ENCODE data around the gene MAP3K20. TPM values are rescaled to one million over a fixed set of nuclear protein-coding genes. Genes with fewer than 3 reads are reported as not detected.
"Not testable (repeated sequence)": the region's sequence is repeated elsewhere in the genome, so short reads cannot be mapped to it uniquely, and the experiment has no call there.

Gene MAP3K20
- total RNA-seq (2014; rRNA removed; shearing (Covaris generic)): 22.4 and 29.8 TPM in 2 replicates

GRCh38 chr2:173075781-173076580 is at the start of gene MAP3K20:
MAP3K20 (plus strand) TSS chr2:173075846; CDS start chr2:173091032, 15,186 bp downstream.
- DNase-seq (ENCODE audit: low spot score): peak; percentile 66

GRCh38 chr2:173026479-173026878 is 49.2 kb upstream of the MAP3K20 start:
- DNase-seq (ENCODE audit: low spot score): no peak

GRCh38 chr2:173027181-173028128 is 48.2 kb upstream of the MAP3K20 start:
- DNase-seq (ENCODE audit: low spot score): peak; percentile 87

- DNase-seq (ENCODE audit: low spot score): no peak
These were observed 47.5 kb upstream of the MAP3K20 start for GRCh38 chr2:173028141-173028540.

GRCh38 chr2:173028671-173029070 is 47.0 kb upstream of the MAP3K20 start:
- no peak for DNase-seq (ENCODE audit: low spot score)

GRCh38 chr2:173030561-173031490 is 44.8 kb upstream of the MAP3K20 start:
- DNase-seq (ENCODE audit: low spot score): no peak

- no peak for DNase-seq (ENCODE audit: low spot score)
These were observed 43.6 kb upstream of the MAP3K20 start for GRCh38 chr2:173032032-173032431.

- DNase-seq (ENCODE audit: low spot score): no peak
These were observed 42.6 kb upstream of the MAP3K20 start for GRCh38 chr2:173033084-173033483.

- DNase-seq (ENCODE audit: low spot score): no peak
These were observed 41.5 kb upstream of the MAP3K20 start for GRCh38 chr2:173034143-173034542.

- no peak for DNase-seq (ENCODE audit: low spot score)
These were observed 38.2 kb upstream of the MAP3K20 start for GRCh38 chr2:173037245-173038120.

- DNase-seq (ENCODE audit: low spot score): not testable (repeated sequence)
These were observed 37.4 kb upstream of the MAP3K20 start for GRCh38 chr2:173038257-173038656.

GRCh38 chr2:173040729-173041128 is 34.9 kb upstream of the MAP3K20 start:
- DNase-seq (ENCODE audit: low spot score): no peak

- DNase-seq (ENCODE audit: low spot score): peak; percentile 38
These were observed 32.2 kb upstream of the MAP3K20 start for GRCh38 chr2:173043476-173043875.

- DNase-seq (ENCODE audit: low spot score): no peak
These were observed 31.6 kb upstream of the MAP3K20 start for GRCh38 chr2:173043897-173044519.

GRCh38 chr2:173044686-173045085 is 31.0 kb upstream of the MAP3K20 start:
- no peak for DNase-seq (ENCODE audit: low spot score)

- no peak for DNase-seq (ENCODE audit: low spot score)
These were observed 30.5 kb upstream of the MAP3K20 start for GRCh38 chr2:173045181-173045580.

GRCh38 chr2:173048522-173048896 is 27.1 kb upstream of the MAP3K20 start:
- no peak for DNase-seq (ENCODE audit: low spot score)

- DNase-seq (ENCODE audit: low spot score): peak; percentile 94
These were observed 26.6 kb upstream of the MAP3K20 start for GRCh38 chr2:173048897-173049661.

- no peak for DNase-seq (ENCODE audit: low spot score)
These were observed 25.8 kb upstream of the MAP3K20 start for GRCh38 chr2:173049831-173050230.
